ENCODE results near the gene CSRP1.
"Not testable (repeated sequence)": the region's sequence is repeated elsewhere in the genome, so short reads cannot be mapped to it uniquely, and the experiment has no call there.

The CSRP1 gene

GRCh38 chr1:201537891-201538611, 31.1 kb upstream of the CSRP1 start:
- DNase-seq (ENCODE audit: low read depth) = no peak

- no peak for DNase-seq (ENCODE audit: low read depth)
Observed at GRCh38 chr1:201537467-201537866, 30.5 kb upstream of the CSRP1 start.

- no peak for DNase-seq (ENCODE audit: low read depth)
Observed at GRCh38 chr1:201537028-201537427, 30.1 kb upstream of the CSRP1 start.

- DNase-seq (ENCODE audit: low read depth) = no peak
Observed at GRCh38 chr1:201536558-201536957, 29.6 kb upstream of the CSRP1 start.

- no peak for DNase-seq (ENCODE audit: low read depth)
Observed at GRCh38 chr1:201535919-201536245, 29.0 kb upstream of the CSRP1 start.

GRCh38 chr1:201535046-201535918, 28.4 kb upstream of the CSRP1 start:
- no peak for DNase-seq (ENCODE audit: low read depth)

- DNase-seq (ENCODE audit: low read depth) = no peak
Observed at GRCh38 chr1:201533836-201534235, 26.9 kb upstream of the CSRP1 start.

- no peak for DNase-seq (ENCODE audit: low read depth)
Observed at GRCh38 chr1:201531551-201532425, 24.9 kb upstream of the CSRP1 start.

- DNase-seq (ENCODE audit: low read depth) = no peak
Observed at GRCh38 chr1:201530741-201531531, 24.0 kb upstream of the CSRP1 start.

- no peak for DNase-seq (ENCODE audit: low read depth)
Observed at GRCh38 chr1:201528631-201529252, 21.8 kb upstream of the CSRP1 start.

- no peak for DNase-seq (ENCODE audit: low read depth)
Observed at GRCh38 chr1:201527879-201528278, 21.0 kb upstream of the CSRP1 start.

- DNase-seq (ENCODE audit: low read depth) = no peak
Observed at GRCh38 chr1:201525193-201525778, 18.4 kb upstream of the CSRP1 start.

GRCh38 chr1:201520046-201520575, 13.2 kb upstream of the CSRP1 start:
- DNase-seq (ENCODE audit: low read depth) = not testable (repeated sequence)

GRCh38 chr1:201518071-201518470, 11.1 kb upstream of the CSRP1 start:
- no peak for DNase-seq (ENCODE audit: low read depth)

- DNase-seq (ENCODE audit: low read depth) = no peak
Observed at GRCh38 chr1:201517631-201518030, 10.7 kb upstream of the CSRP1 start.

- DNase-seq (ENCODE audit: low read depth) = no peak
Observed at GRCh38 chr1:201516511-201517127, 9.7 kb upstream of the CSRP1 start.

- DNase-seq (ENCODE audit: low read depth) = no peak
Observed at GRCh38 chr1:201515895-201516294, 9.0 kb upstream of the CSRP1 start.

GRCh38 chr1:201515062-201515750, 8.3 kb upstream of the CSRP1 start:
- DNase-seq (ENCODE audit: low read depth) = no peak

- DNase-seq (ENCODE audit: low read depth) = no peak
Observed at GRCh38 chr1:201514466-201514865, 7.5 kb upstream of the CSRP1 start.
